WTC11 (cell line): Measurements from ENCODE around the gene SLC44A3. TPM values are rescaled to one million over a fixed set of nuclear protein-coding genes. Genes with fewer than 3 reads are reported as not detected.

ENCODE experiments used
- ATAC-seq: fragments of 200-7000 bp; cut with Tn5 transposase; 2 replicates; pipeline ENCODE4 v1.10.0; 2021; ENCODE audit warnings: mild to moderate bottlenecking, moderate library complexity
- CTCF ChIA-PET: fragments of 300-600 bp; sonication (Branson Sonifier 250); formaldehyde crosslinking; loops from one replicate; lab custom pipeline; 2021; ENCODE audit warnings: antibody characterized with exemption; lab: Charles Lee
- POLR2A ChIA-PET: fragments of 350-600 bp; sonication (Branson Sonifier 250); formaldehyde crosslinking; loops from one replicate; lab custom pipeline; 2021; ENCODE audit warnings: antibody characterized with exemption; lab: Charles Lee
- DNase-seq: peaks from one replicate; pipeline ENCODE4 v3.0.0; 2021; ENCODE audit warnings: low spot score
- H3K27ac Mint-ChIP-seq: 2 replicates; pipeline ENCODE4 v1.8.0; 2021; ENCODE audit warnings: mixed read lengths
- H3K27me3 Mint-ChIP-seq: 2 replicates; pipeline ENCODE4 v1.8.0; 2021; ENCODE audit warnings: low read depth, mild to moderate bottlenecking, moderate library complexity, mixed read lengths
- H3K36me3 Mint-ChIP-seq: 2 replicates; pipeline ENCODE4 v1.8.0; 2021; ENCODE audit warnings: mixed read lengths
- H3K4me1 Mint-ChIP-seq: 2 replicates; pipeline ENCODE4 v1.8.0; 2022; ENCODE audit warnings: mixed read lengths
- H3K4me3 Mint-ChIP-seq: 2 replicates; pipeline ENCODE4 v1.8.0; 2021; ENCODE audit warnings: mild to moderate bottlenecking, moderate library complexity, mixed read lengths
- H3K9me3 Mint-ChIP-seq: 2 replicates; pipeline ENCODE4 v1.8.0; 2021; ENCODE audit warnings: mixed read lengths
- CREM ChIP-seq: sonication (generic); formaldehyde crosslinking; IDR thresholded peaks from 2 replicates; pipeline ENCODE4 v1.8.1; 2022; ENCODE audit warnings: mild to moderate bottlenecking, missing genetic modification reagents, moderate library complexity
- ETV6 ChIP-seq: sonication (generic); formaldehyde crosslinking; IDR thresholded peaks from 2 replicates; pipeline ENCODE4 v1.8.1; 2022; ENCODE audit warnings: mild to moderate bottlenecking, missing genetic modification reagents
- FOXK1 ChIP-seq: sonication (generic); formaldehyde crosslinking; IDR thresholded peaks from 2 replicates; pipeline ENCODE4 v1.8.0; 2022; ENCODE audit warnings: mild to moderate bottlenecking, moderate library complexity, missing genetic modification reagents
- GTF2I ChIP-seq: fragments of 250-450 bp; sonication (Bioruptor Pico); conservative IDR thresholded peaks from 2 replicates; pipeline ENCODE4 v1.4.0; 2021; ENCODE audit warnings: mild to moderate bottlenecking
- HMGA2 ChIP-seq: fragments of 250-450 bp; sonication (Bioruptor Pico); IDR thresholded peaks from 2 replicates; pipeline ENCODE4 v1.4.0; 2021; ENCODE audit warnings: mild to moderate bottlenecking, moderate library complexity
- JUN ChIP-seq: sonication (generic); formaldehyde crosslinking; IDR thresholded peaks from 2 replicates; pipeline ENCODE4 v1.8.0; 2023; ENCODE audit warnings: mild to moderate bottlenecking, missing genetic modification reagents
- NFATC4 ChIP-seq: fragments of 250-450 bp; sonication (Bioruptor Pico); IDR thresholded peaks from 2 replicates; pipeline ENCODE4 v1.9.0; 2021; ENCODE audit warnings: mild to moderate bottlenecking
- NR1H2 ChIP-seq: sonication (generic); formaldehyde crosslinking; IDR thresholded peaks from 2 replicates; pipeline ENCODE4 v1.9.0; 2021; ENCODE audit warnings: mild to moderate bottlenecking, moderate library complexity, missing genetic modification reagents
- OVOL2 ChIP-seq: fragments of 250-450 bp; sonication (Bioruptor Pico); IDR thresholded peaks from 2 replicates; pipeline ENCODE4 v1.9.0; 2021; ENCODE audit warnings: mild to moderate bottlenecking, borderline replicate concordance
- SOX15 ChIP-seq: fragments of 250-450 bp; sonication (Bioruptor Pico); IDR thresholded peaks from 2 replicates; pipeline ENCODE4 v1.9.0; 2021; ENCODE audit warnings: mild to moderate bottlenecking
- ZBTB21 ChIP-seq: sonication (generic); formaldehyde crosslinking; IDR thresholded peaks from 2 replicates; pipeline ENCODE4 v1.8.1; 2023; ENCODE audit warnings: mild to moderate bottlenecking, missing genetic modification reagents, borderline replicate concordance
- ZNF121 ChIP-seq: sonication (generic); formaldehyde crosslinking; IDR thresholded peaks from 2 replicates; pipeline ENCODE4 v1.8.0; 2023; ENCODE audit warnings: missing genetic modification reagents
- ZNF138 ChIP-seq: sonication (generic); formaldehyde crosslinking; conservative IDR thresholded peaks from 2 replicates; pipeline ENCODE4 v1.8.1; 2022; ENCODE audit warnings: mild to moderate bottlenecking, moderate library complexity, missing genetic modification reagents
- ZNF317 ChIP-seq: sonication (generic); formaldehyde crosslinking; IDR thresholded peaks from 2 replicates; pipeline ENCODE4 v1.8.1; 2023; ENCODE audit warnings: low read depth, mild to moderate bottlenecking, moderate library complexity, missing genetic modification reagents, borderline replicate concordance
- total RNA-seq: library from RNA; stranded (reverse); gene quantifications from 3 replicates; pipeline ENCODE4 v1.2.3, GENCODE V29; 2021
- TF ChIP-seq, protein P1 (sequence below): sonication (generic); formaldehyde crosslinking; IDR thresholded peaks from 2 replicates; pipeline ENCODE4 v1.8.1; 2023; ENCODE audit warnings: mild to moderate bottlenecking, moderate library complexity, missing genetic modification reagents
- TF ChIP-seq, protein P2 (sequence below): sonication (generic); formaldehyde crosslinking; IDR thresholded peaks from 2 replicates; pipeline ENCODE4 v1.8.1; 2022; ENCODE audit warnings: mild to moderate bottlenecking, missing genetic modification reagents, moderate library complexity, borderline replicate concordance
- TF ChIP-seq, protein P3 (sequence below): sonication (generic); formaldehyde crosslinking; IDR thresholded peaks from 2 replicates; pipeline ENCODE4 v1.8.1; 2023; ENCODE audit warnings: mild to moderate bottlenecking, missing genetic modification reagents, moderate library complexity
- TF ChIP-seq, protein P4 (sequence below): sonication (generic); formaldehyde crosslinking; IDR thresholded peaks from 2 replicates; pipeline ENCODE4 v1.8.1; 2023; ENCODE audit warnings: mild to moderate bottlenecking, missing genetic modification reagents, borderline replicate concordance
- TF ChIP-seq, protein P5 (sequence below): sonication (generic); formaldehyde crosslinking; conservative IDR thresholded peaks from 2 replicates; pipeline ENCODE4 v1.8.1; 2022; ENCODE audit warnings: mild to moderate bottlenecking, missing genetic modification reagents

SLC44A3 gene
- total RNA-seq, 1 experiment from 2014 or later: 4.7 TPM

DNA sequence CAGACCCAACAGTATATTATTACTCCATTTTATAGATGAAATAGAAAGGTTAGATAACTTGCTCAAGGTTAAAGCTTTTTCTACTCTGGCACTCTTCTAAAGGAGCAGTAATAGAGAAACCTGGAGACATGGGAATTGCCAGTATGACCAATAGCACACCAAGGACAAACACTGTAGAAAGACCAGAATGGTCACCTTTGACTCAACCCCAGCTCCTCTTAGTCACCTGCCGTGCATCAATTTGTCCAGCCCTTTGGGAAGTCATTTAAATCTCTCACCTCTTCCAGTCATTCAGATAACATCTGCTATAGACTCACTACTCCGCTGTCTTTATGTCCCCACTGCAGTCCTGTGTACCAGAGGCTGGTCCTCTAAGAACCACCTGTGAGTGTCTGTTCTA is 23.9 kb upstream of the SLC44A3 start:
- TF ChIP-seq OVOL2 (CRISPR knock-in tag) (no peak), GTF2I (CRISPR knock-in tag) (no peak), HMGA2 (CRISPR knock-in tag) (no peak)
- Mint-ChIP-seq H3K27ac (no peak overlapping the region), H3K4me3 (no peak overlapping the region), H3K9me3 (no peaks in the 10 kb centered on the region), H3K27me3 (no peaks in the 10 kb centered on the region), H3K36me3 (no peaks in the 10 kb centered on the region), H3K4me1 (peaks cover 14% of the 10 kb centered on the region)
- DNase-seq (no peak), ATAC-seq (no peak)
- CTCF ChIA-PET: interaction anchor here (0.7 kb wide), 1 partner anchor 198 kb away, joined by 3 read pairs; no protein-coding TSS in a partner anchor
- POLR2A ChIA-PET: no interaction called here

DNA sequence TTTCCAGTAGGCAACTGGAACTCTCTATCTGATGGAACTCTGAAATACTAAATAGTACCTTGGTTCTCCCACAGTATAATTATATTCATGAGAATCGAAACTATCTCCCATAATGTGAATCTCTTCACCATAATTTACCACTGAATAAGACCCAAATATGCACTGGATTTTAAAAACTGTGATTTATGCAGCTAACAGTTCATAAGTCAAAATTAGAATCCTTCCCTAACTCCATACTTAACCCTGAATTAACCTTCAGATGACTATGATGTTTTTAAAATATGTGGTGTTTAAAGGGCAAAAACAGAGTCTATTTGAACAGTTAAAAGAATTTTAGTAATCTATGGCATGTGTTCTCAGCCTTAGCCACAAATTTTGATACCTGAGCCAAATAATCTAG is 22.9 kb upstream of the SLC44A3 start:
- Mint-ChIP-seq H3K4me1 (peaks cover 24% of the 10 kb centered on the region), H3K4me3 (no peak overlapping the region), H3K36me3 (no peaks in the 10 kb centered on the region), H3K9me3 (no peaks in the 10 kb centered on the region), H3K27ac (no peak overlapping the region), H3K27me3 (no peaks in the 10 kb centered on the region)
- no peak for ATAC-seq
- CTCF ChIA-PET: interaction anchor here (0.7 kb wide), 1 partner anchor 199 kb away, joined by 3 read pairs; no protein-coding TSS in a partner anchor
- POLR2A ChIA-PET: no interaction called here
- TF ChIP-seq NR1H2 (CRISPR knock-in tag): no peak
- TF ChIP-seq ZNF121 (CRISPR knock-in tag): no peak
- TF ChIP-seq ZNF317 (CRISPR knock-in tag): no peak
- no peak for TF ChIP-seq SOX15 (CRISPR knock-in tag)
- TF ChIP-seq, protein P1, sequence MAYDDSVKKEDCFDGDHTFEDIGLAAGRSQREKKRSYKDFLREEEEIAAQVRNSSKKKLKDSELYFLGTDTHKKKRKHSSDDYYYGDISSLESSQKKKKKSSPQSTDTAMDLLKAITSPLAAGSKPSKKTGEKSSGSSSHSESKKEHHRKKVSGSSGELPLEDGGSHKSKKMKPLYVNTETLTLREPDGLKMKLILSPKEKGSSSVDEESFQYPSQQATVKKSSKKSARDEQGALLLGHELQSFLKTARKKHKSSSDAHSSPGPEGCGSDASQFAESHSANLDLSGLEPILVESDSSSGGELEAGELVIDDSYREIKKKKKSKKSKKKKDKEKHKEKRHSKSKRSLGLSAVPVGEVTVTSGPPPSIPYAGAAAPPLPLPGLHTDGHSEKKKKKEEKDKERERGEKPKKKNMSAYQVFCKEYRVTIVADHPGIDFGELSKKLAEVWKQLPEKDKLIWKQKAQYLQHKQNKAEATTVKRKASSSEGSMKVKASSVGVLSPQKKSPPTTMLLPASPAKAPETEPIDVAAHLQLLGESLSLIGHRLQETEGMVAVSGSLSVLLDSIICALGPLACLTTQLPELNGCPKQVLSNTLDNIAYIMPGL (CRISPR knock-in tag): no peak
- no peak for TF ChIP-seq JUN (CRISPR knock-in tag)
- TF ChIP-seq ZNF138 (CRISPR knock-in tag): no peak
- TF ChIP-seq, protein P2, sequence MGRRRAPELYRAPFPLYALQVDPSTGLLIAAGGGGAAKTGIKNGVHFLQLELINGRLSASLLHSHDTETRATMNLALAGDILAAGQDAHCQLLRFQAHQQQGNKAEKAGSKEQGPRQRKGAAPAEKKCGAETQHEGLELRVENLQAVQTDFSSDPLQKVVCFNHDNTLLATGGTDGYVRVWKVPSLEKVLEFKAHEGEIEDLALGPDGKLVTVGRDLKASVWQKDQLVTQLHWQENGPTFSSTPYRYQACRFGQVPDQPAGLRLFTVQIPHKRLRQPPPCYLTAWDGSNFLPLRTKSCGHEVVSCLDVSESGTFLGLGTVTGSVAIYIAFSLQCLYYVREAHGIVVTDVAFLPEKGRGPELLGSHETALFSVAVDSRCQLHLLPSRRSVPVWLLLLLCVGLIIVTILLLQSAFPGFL (CRISPR knock-in tag): no peak
- TF ChIP-seq CREM (CRISPR knock-in tag): no peak
- TF ChIP-seq ETV6 (CRISPR knock-in tag): no peak
- TF ChIP-seq, protein P3, sequence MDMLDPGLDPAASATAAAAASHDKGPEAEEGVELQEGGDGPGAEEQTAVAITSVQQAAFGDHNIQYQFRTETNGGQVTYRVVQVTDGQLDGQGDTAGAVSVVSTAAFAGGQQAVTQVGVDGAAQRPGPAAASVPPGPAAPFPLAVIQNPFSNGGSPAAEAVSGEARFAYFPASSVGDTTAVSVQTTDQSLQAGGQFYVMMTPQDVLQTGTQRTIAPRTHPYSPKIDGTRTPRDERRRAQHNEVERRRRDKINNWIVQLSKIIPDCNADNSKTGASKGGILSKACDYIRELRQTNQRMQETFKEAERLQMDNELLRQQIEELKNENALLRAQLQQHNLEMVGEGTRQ: no peak
- no peak for TF ChIP-seq NFATC4 (CRISPR knock-in tag)
- TF ChIP-seq, protein P4, sequence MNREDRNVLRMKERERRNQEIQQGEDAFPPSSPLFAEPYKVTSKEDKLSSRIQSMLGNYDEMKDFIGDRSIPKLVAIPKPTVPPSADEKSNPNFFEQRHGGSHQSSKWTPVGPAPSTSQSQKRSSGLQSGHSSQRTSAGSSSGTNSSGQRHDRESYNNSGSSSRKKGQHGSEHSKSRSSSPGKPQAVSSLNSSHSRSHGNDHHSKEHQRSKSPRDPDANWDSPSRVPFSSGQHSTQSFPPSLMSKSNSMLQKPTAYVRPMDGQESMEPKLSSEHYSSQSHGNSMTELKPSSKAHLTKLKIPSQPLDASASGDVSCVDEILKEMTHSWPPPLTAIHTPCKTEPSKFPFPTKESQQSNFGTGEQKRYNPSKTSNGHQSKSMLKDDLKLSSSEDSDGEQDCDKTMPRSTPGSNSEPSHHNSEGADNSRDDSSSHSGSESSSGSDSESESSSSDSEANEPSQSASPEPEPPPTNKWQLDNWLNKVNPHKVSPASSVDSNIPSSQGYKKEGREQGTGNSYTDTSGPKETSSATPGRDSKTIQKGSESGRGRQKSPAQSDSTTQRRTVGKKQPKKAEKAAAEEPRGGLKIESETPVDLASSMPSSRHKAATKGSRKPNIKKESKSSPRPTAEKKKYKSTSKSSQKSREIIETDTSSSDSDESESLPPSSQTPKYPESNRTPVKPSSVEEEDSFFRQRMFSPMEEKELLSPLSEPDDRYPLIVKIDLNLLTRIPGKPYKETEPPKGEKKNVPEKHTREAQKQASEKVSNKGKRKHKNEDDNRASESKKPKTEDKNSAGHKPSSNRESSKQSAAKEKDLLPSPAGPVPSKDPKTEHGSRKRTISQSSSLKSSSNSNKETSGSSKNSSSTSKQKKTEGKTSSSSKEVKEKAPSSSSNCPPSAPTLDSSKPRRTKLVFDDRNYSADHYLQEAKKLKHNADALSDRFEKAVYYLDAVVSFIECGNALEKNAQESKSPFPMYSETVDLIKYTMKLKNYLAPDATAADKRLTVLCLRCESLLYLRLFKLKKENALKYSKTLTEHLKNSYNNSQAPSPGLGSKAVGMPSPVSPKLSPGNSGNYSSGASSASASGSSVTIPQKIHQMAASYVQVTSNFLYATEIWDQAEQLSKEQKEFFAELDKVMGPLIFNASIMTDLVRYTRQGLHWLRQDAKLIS (CRISPR knock-in tag): no peak
- no peak for TF ChIP-seq FOXK1 (CRISPR knock-in tag)
- TF ChIP-seq OVOL2 (CRISPR knock-in tag): no peak
- TF ChIP-seq ZBTB21: no peak
- TF ChIP-seq, protein P5, sequence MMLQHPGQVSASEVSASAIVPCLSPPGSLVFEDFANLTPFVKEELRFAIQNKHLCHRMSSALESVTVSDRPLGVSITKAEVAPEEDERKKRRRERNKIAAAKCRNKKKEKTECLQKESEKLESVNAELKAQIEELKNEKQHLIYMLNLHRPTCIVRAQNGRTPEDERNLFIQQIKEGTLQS (CRISPR knock-in tag): no peak
- no peak for DNase-seq
